Erythroblast (primary cell): ENCODE measurements around the gene ATRAID.

ENCODE experiments used
- GATA1 ChIP-seq: IDR thresholded peaks from 2 replicates; pipeline ENCODE4 v1.6.1; 2011; ENCODE audit warnings: low read depth, mild to moderate bottlenecking, control low read depth, low read length, moderate library complexity
- POLR2A ChIP-seq: IDR thresholded peaks from 2 replicates; pipeline ENCODE4 v1.6.1; 2011; ENCODE audit warnings: mild to moderate bottlenecking, low read length

DNA sequence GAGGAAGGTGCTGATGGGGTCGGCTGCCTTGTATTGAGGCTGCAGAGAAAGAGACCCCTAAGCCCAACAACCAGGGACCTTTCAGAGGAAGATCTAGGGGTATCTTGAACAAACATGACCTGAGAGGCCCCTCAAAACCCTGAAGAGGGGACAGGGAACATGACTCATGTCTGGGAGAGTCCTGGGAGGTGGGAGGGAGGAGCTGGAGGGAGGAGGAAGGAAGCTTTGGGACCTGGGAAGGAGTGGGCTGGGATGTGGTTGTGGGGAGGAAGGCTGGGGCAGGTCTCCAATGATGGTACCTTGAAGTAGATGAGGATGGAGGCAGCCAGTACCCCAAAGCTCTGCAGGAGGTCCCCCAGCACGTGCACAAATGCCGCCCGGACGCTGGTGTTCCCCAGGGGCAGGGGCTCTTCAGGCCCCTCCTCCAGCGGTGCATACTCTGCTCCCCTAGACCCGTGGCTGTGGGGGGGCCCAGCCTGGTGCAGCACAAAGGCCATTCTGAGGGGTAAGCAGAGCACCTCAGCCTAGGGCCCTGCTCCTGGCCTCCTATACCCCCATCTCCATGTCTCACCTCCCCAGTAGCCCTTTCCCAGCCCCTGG lies 45.1 kb downstream of the ATRAID start:
- TF ChIP-seq POLR2A (no peak), GATA1 (no peak)
